Esophagus muscularis mucosa (tissue), 4 donors: Measurements from ENCODE around the gene TBCE.

Experiments
- EP300 ChIP-seq: sonication (generic); formaldehyde crosslinking; IDR thresholded peaks from one replicate; pipeline ENCODE4 v1.6.1; 2017; ENCODE audit warnings: antibody characterized with exemption
- POLR2A ChIP-seq: fragments of 450-650 bp; IDR thresholded peaks from one replicate; pipeline ENCODE4 v1.6.1; 2017; ENCODE audit warnings: antibody characterized with exemption, moderate library complexity, mild to moderate bottlenecking, low read depth
- POLR2AphosphoS5 ChIP-seq, 2 donors: sonication (generic); formaldehyde crosslinking; IDR thresholded peaks; one replicate each; pipeline ENCODE4 v1.6.1; 2017; ENCODE audit warnings: antibody characterized with exemption in 2 of 2
- TF ChIP-seq, protein P1 (sequence below), 3 experiments: fragments of 200-600 bp in 2 of 3; fragments of 450-650 bp in 1 of 3; sonication (generic) in 2 of 3; IDR thresholded peaks; one replicate each; pipeline ENCODE4 v1.5.1; 2017 to 2019; ENCODE audit warnings: antibody characterized with exemption in 3 of 3, mild to moderate bottlenecking in 2 of 3, moderate library complexity in 1 of 3

GRCh38 chr1:235401251-235401650 lies 34.0 kb downstream of the TBCE start:
- TF ChIP-seq POLR2AphosphoS5 (IDR thresholded peaks at IDR 0.05) = no peak
- TF ChIP-seq, protein P1, sequence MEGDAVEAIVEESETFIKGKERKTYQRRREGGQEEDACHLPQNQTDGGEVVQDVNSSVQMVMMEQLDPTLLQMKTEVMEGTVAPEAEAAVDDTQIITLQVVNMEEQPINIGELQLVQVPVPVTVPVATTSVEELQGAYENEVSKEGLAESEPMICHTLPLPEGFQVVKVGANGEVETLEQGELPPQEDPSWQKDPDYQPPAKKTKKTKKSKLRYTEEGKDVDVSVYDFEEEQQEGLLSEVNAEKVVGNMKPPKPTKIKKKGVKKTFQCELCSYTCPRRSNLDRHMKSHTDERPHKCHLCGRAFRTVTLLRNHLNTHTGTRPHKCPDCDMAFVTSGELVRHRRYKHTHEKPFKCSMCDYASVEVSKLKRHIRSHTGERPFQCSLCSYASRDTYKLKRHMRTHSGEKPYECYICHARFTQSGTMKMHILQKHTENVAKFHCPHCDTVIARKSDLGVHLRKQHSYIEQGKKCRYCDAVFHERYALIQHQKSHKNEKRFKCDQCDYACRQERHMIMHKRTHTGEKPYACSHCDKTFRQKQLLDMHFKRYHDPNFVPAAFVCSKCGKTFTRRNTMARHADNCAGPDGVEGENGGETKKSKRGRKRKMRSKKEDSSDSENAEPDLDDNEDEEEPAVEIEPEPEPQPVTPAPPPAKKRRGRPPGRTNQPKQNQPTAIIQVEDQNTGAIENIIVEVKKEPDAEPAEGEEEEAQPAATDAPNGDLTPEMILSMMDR (IDR thresholded peaks at IDR 0.05) = no peak
- no peak for TF ChIP-seq EP300
- no peak for TF ChIP-seq POLR2A
